SK-N-SH (cell line): Measurements from ENCODE around the gene TRIM9. TPM values are rescaled to one million over a fixed set of nuclear protein-coding genes. Genes with fewer than 3 reads are reported as not detected.

Experiments
- CTCF ChIA-PET: fragments of 300-600, 350-600 bp; formaldehyde crosslinking; extraction: SDS; loops from one replicate; lab custom pipeline; 2021; lab: Yijun Ruan, JAX
- POLR2A ChIA-PET: fragments of 350-600 bp; sonication (Branson Sonifier 250); formaldehyde crosslinking; extraction: SDS; loops from one replicate; lab custom pipeline; 2020; ENCODE audit warnings: antibody characterized with exemption, inconsistent platforms; lab: Yijun Ruan, JAX
- DNase-seq: peaks from one replicate; pipeline ENCODE4 v3.0.0; 2012
- H2AFZ ChIP-seq: fragments of 200-600 bp; sonication (generic); 2 replicates; pipeline ENCODE4 v1.8.1; 2016; ENCODE audit warnings: antibody characterized with exemption, mild to moderate bottlenecking, low read depth
- H3F3A ChIP-seq: fragments of 200-600 bp; sonication (generic); replicated peaks from 2 replicates; pipeline ENCODE3; 2016; ENCODE audit warnings: antibody characterized with exemption, mild to moderate bottlenecking; ENCODE audit not compliant: insufficient read depth
- H3K27ac ChIP-seq, 2 experiments: fragments of 200-500 bp in 1 of 2; fragments of 200-600 bp in 1 of 2; sonication (Bioruptor generic) in 1 of 2; sonication (generic), shearing (Covaris generic) in 1 of 2; 2 replicates each; pipeline versions ENCODE4 v1.5.1 to v1.6.1; 2014 to 2016; ENCODE audit warnings: low read depth in 2 of 2, inconsistent platforms in 1 of 2, low read length in 1 of 2, mild to moderate bottlenecking in 1 of 2, mixed read lengths in 1 of 2
- H3K27me3 ChIP-seq: fragments of 200-600 bp; sonication (generic), shearing (Covaris generic); 2 replicates; pipeline ENCODE4 v1.6.1; 2016; ENCODE audit warnings: mixed run types; ENCODE audit not compliant: insufficient read depth
- H3K36me3 ChIP-seq, 2 experiments: fragments of 200-500 bp in 1 of 2; fragments of 200-600 bp in 1 of 2; sonication (Bioruptor generic) in 1 of 2; sonication (generic) in 1 of 2; replicated peaks in 1 of 2; 2 replicates each; pipeline versions ENCODE3 to v1.5.1; 2014 to 2016; ENCODE audit warnings: low read length in 1 of 2, mild to moderate bottlenecking in 1 of 2; ENCODE audit not compliant: insufficient read depth in 2 of 2, control insufficient read depth in 1 of 2
- H3K4me1 ChIP-seq, 2 experiments: fragments of 200-500 bp in 1 of 2; fragments of 200-600 bp in 1 of 2; sonication (Bioruptor generic) in 1 of 2; sonication (generic), shearing (Covaris generic) in 1 of 2; 2 replicates each; pipeline versions ENCODE4 v1.5.1 to v1.6.1; 2014 to 2016; ENCODE audit warnings: low read depth in 1 of 2, low read length in 1 of 2, mixed run types in 1 of 2; ENCODE audit not compliant: insufficient read depth in 2 of 2, control insufficient read depth in 1 of 2
- H3K4me2 ChIP-seq: fragments of 200-600 bp; sonication (generic), shearing (Covaris generic); 2 replicates; pipeline ENCODE4 v1.6.1; 2017; ENCODE audit warnings: mixed run types
- H3K4me3 ChIP-seq, 2 experiments: fragments of 200-500 bp in 1 of 2; fragments of 200-600 bp in 1 of 2; sonication (Bioruptor generic) in 1 of 2; sonication (generic), shearing (Covaris generic) in 1 of 2; 2 replicates each; pipeline versions ENCODE4 v1.5.1 to v1.8.1; 2014 to 2016; ENCODE audit warnings: low read depth in 2 of 2, inconsistent platforms in 1 of 2, low read length in 1 of 2, mild to moderate bottlenecking in 1 of 2, mixed read lengths in 1 of 2, moderate library complexity in 1 of 2
- H3K79me2 ChIP-seq: fragments of 200-600 bp; sonication (generic); 2 replicates; pipeline ENCODE4 v1.8.1; 2017; ENCODE audit warnings: mild to moderate bottlenecking; ENCODE audit not compliant: insufficient read depth
- H3K9ac ChIP-seq: fragments of 200-600 bp; sonication (generic); 2 replicates; pipeline ENCODE4 v1.6.1; 2017; ENCODE audit warnings: mixed run types
- H3K9me2 ChIP-seq: fragments of 200-600 bp; sonication (generic); 2 replicates; pipeline ENCODE4 v1.6.1; 2017; ENCODE audit warnings: mixed run types
- H3K9me3 ChIP-seq: fragments of 200-600 bp; sonication (generic); 2 replicates; pipeline ENCODE4 v1.6.1; 2017; ENCODE audit warnings: mixed run types, mild to moderate bottlenecking, moderate library complexity
- H4K20me1 ChIP-seq: fragments of 200-600 bp; sonication (generic); 2 replicates; pipeline ENCODE4 v1.6.1; 2017; ENCODE audit warnings: mild to moderate bottlenecking, mixed run types; ENCODE audit not compliant: insufficient read depth
- FOSL2 ChIP-seq: IDR thresholded peaks from 2 replicates; pipeline ENCODE4 v1.4.0; 2012; ENCODE audit warnings: low read depth, mild to moderate bottlenecking, moderate library complexity, borderline replicate concordance
- JUND ChIP-seq: IDR thresholded peaks from 2 replicates; pipeline ENCODE4 v1.4.0; 2012
- RXRA ChIP-seq: IDR thresholded peaks from 2 replicates; pipeline ENCODE4 v1.4.0; 2012; ENCODE audit warnings: low read depth, mild to moderate bottlenecking, borderline replicate concordance
- SIN3A ChIP-seq: IDR thresholded peaks from 2 replicates; pipeline ENCODE4 v1.6.1; 2012; ENCODE audit warnings: low read depth, mild to moderate bottlenecking, low read length, moderate library complexity, borderline replicate concordance
- TCF12 ChIP-seq: IDR thresholded peaks from 2 replicates; pipeline ENCODE4 v1.4.0; 2012
- TEAD4 ChIP-seq: IDR thresholded peaks from 2 replicates; pipeline ENCODE4 v1.4.0; 2012; ENCODE audit warnings: mild to moderate bottlenecking, borderline replicate concordance; ENCODE audit not compliant: insufficient read depth
- YY1 ChIP-seq: IDR thresholded peaks from 2 replicates; pipeline ENCODE4 v1.4.0; 2012; ENCODE audit warnings: low read depth, mild to moderate bottlenecking
- WGBS: methylation state at CpG from one replicate; pipeline ENCODE4 v1.1.6; 2017; ENCODE audit warnings: low lambda C conversion rate; 5-methylcytosine and 5-hydroxymethylcytosine counted together
- polyA plus RNA-seq, 3 experiments: library from polyadenylated mRNA; depleted of rRNA; stranded (reverse); fragments of >200 nt; gene quantifications; 2 replicates each; pipeline ENCODE4 v1.2.3, GENCODE V29; 2012
- TF ChIP-seq, protein P1 (sequence below): IDR thresholded peaks from 2 replicates; pipeline ENCODE4 v1.4.0; 2012; ENCODE audit warnings: low read depth, borderline replicate concordance
- TF ChIP-seq, protein P2 (sequence below): fragments of 150-350 bp; IDR thresholded peaks from 2 replicates; pipeline ENCODE4 v1.6.1; 2017; ENCODE audit warnings: antibody characterized with exemption, low read length, low read depth, borderline replicate concordance
- TF ChIP-seq, protein P3 (sequence below): IDR thresholded peaks from 2 replicates; pipeline ENCODE4 v1.6.1; 2012; ENCODE audit warnings: mild to moderate bottlenecking, low read depth, low read length, moderate library complexity
- TF ChIP-seq, protein P4 (sequence below): IDR thresholded peaks from 2 replicates; pipeline ENCODE4; 2012

The TRIM9 gene
- polyA plus RNA-seq, 1 of the 3 experiments (the other 2 are of a cell fraction) = 3.9 TPM

DNA sequence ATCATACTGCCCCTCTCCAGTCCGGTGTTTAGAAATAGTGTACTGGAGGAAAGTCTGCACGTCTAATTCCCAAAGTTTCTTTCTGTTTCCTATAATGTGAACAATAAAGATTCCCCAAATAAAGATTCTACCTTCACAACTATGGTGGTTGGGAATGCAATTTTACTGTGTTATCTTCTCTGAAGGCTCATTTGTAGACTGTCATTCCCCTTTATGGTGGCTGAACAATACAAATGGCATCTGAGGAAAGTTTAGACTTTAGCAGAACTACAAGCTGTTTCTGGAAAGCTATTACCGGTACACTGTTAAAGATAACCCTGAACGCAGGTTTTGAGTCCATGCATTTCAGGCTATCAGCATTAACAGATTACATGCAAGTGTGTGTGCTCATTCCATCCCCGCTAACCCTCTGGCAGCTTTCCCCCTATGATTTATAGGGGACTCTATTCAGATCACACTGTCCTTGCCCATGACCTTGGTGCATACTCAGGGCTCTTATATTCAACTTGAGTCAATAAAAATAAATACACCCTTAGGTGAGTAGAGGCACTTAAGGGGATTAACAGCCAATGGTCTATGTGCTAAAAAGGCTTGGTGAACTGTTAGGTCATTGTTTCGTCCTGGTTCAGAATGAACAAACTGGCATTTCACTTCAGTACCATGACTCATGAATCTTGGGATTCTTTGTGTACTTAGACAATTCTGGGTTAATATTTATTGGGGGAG is 89.9 kb downstream of the TRIM9 start:
- H3K4me3 ChIP-seq = no peak overlapping the region
- CTCF ChIA-PET = interaction anchor here (0.8 to 1.1 kb wide), 2 partner anchors 10 to 89 kb away, joined by 3 to 6 read pairs; no protein-coding TSS in a partner anchor
- H3K27ac ChIP-seq = peak overlapping the region; percentile 87 to 89; a peak in 3 of 4 replicates

More for the DNA sequence above, 89.9 kb downstream of the TRIM9 start:
- Histone ChIP-seq H3K36me3 (peaks cover 0 to 4% of the 10 kb centered on the region in 2 experiments), H3K4me1 (peaks cover 23 to 47% of the 10 kb centered on the region in 2 experiments), H3K27me3 (no peaks in the 10 kb centered on the region), H3K9ac (peak overlapping the region; percentile 8; the same call in 1 of the 2 replicates), H2AFZ (peak overlapping the region; percentile 70), H4K20me1 (no peaks in the 10 kb centered on the region), H3K4me2 (peak overlapping the region; percentile 61), H3K79me2 (no peaks in the 10 kb centered on the region), H3F3A (peaks cover 37% of the 10 kb centered on the region), H3K9me2 (no peaks in the 10 kb centered on the region), H3K9me3 (no peaks in the 10 kb centered on the region)
- POLR2A ChIA-PET = no interaction called here
- TF ChIP-seq YY1 = no peak
- TF ChIP-seq JUND = peak; percentile 59
- TF ChIP-seq TCF12 = peak; percentile 34
- TF ChIP-seq, protein P1, sequence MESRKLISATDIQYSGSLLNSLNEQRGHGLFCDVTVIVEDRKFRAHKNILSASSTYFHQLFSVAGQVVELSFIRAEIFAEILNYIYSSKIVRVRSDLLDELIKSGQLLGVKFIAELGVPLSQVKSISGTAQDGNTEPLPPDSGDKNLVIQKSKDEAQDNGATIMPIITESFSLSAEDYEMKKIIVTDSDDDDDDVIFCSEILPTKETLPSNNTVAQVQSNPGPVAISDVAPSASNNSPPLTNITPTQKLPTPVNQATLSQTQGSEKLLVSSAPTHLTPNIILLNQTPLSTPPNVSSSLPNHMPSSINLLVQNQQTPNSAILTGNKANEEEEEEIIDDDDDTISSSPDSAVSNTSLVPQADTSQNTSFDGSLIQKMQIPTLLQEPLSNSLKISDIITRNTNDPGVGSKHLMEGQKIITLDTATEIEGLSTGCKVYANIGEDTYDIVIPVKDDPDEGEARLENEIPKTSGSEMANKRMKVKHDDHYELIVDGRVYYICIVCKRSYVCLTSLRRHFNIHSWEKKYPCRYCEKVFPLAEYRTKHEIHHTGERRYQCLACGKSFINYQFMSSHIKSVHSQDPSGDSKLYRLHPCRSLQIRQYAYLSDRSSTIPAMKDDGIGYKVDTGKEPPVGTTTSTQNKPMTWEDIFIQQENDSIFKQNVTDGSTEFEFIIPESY = no peak
- TF ChIP-seq, protein P2, sequence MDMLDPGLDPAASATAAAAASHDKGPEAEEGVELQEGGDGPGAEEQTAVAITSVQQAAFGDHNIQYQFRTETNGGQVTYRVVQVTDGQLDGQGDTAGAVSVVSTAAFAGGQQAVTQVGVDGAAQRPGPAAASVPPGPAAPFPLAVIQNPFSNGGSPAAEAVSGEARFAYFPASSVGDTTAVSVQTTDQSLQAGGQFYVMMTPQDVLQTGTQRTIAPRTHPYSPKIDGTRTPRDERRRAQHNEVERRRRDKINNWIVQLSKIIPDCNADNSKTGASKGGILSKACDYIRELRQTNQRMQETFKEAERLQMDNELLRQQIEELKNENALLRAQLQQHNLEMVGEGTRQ = no peak
- 0 out of 2 replicates have a peak, but pooled peaks have one; percentile 24 for TF ChIP-seq TEAD4
- TF ChIP-seq, protein P3, sequence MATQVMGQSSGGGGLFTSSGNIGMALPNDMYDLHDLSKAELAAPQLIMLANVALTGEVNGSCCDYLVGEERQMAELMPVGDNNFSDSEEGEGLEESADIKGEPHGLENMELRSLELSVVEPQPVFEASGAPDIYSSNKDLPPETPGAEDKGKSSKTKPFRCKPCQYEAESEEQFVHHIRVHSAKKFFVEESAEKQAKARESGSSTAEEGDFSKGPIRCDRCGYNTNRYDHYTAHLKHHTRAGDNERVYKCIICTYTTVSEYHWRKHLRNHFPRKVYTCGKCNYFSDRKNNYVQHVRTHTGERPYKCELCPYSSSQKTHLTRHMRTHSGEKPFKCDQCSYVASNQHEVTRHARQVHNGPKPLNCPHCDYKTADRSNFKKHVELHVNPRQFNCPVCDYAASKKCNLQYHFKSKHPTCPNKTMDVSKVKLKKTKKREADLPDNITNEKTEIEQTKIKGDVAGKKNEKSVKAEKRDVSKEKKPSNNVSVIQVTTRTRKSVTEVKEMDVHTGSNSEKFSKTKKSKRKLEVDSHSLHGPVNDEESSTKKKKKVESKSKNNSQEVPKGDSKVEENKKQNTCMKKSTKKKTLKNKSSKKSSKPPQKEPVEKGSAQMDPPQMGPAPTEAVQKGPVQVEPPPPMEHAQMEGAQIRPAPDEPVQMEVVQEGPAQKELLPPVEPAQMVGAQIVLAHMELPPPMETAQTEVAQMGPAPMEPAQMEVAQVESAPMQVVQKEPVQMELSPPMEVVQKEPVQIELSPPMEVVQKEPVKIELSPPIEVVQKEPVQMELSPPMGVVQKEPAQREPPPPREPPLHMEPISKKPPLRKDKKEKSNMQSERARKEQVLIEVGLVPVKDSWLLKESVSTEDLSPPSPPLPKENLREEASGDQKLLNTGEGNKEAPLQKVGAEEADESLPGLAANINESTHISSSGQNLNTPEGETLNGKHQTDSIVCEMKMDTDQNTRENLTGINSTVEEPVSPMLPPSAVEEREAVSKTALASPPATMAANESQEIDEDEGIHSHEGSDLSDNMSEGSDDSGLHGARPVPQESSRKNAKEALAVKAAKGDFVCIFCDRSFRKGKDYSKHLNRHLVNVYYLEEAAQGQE = no peak
- TF ChIP-seq, protein P4, sequence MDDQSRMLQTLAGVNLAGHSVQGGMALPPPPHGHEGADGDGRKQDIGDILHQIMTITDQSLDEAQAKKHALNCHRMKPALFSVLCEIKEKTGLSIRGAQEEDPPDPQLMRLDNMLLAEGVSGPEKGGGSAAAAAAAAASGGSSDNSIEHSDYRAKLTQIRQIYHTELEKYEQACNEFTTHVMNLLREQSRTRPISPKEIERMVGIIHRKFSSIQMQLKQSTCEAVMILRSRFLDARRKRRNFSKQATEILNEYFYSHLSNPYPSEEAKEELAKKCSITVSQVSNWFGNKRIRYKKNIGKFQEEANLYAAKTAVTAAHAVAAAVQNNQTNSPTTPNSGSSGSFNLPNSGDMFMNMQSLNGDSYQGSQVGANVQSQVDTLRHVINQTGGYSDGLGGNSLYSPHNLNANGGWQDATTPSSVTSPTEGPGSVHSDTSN = peak; percentile 23; the same call in 1 of the 2 replicates
- TF ChIP-seq FOSL2 = peak; percentile 65
- no peak; the same call in 1 of the 2 replicates for TF ChIP-seq RXRA
- no peak for TF ChIP-seq SIN3A
- 19% methylated on average over 6 of the region's 6 CpGs for WGBS
- no peak for DNase-seq
